HUES6 (cell line): ENCODE measurements around the gene PVALB.

Source experiments
- H3K27ac ChIP-seq: 2 replicates; pipeline ENCODE4 v1.7.0; 2013; ENCODE audit warnings: low read depth, mild to moderate bottlenecking, low read length, inconsistent platforms
- H3K27me3 ChIP-seq: 2 replicates; pipeline ENCODE4 v1.6.1; 2013; ENCODE audit warnings: low read length; ENCODE audit not compliant: control insufficient read depth, insufficient read depth
- H3K36me3 ChIP-seq: 2 replicates; pipeline ENCODE4 v1.6.1; 2013; ENCODE audit warnings: low read length; ENCODE audit not compliant: control insufficient read depth, insufficient read depth
- H3K4me1 ChIP-seq: 2 replicates; pipeline ENCODE4 v1.6.1; 2013; ENCODE audit warnings: low read length; ENCODE audit not compliant: control insufficient read depth, insufficient read depth
- H3K4me3 ChIP-seq: 2 replicates; pipeline ENCODE4 v1.5.1; 2013; ENCODE audit warnings: low read depth, low read length
- H3K9ac ChIP-seq: one replicate; pipeline ENCODE4 v1.6.1; 2013; ENCODE audit warnings: mild to moderate bottlenecking, low read length
- H3K9me3 ChIP-seq: 2 replicates; pipeline ENCODE4 v1.6.1; 2013; ENCODE audit warnings: low read depth, low read length; ENCODE audit not compliant: control insufficient read depth, insufficient read depth

Gene PVALB

GRCh38 chr22:36753916-36754315 lies 62.9 kb downstream of the PVALB start:
- Histone ChIP-seq H3K27ac (no peak overlapping the region), H3K4me1 (no peaks in the 10 kb centered on the region), H3K36me3 (no peaks in the 10 kb centered on the region), H3K9me3 (no peaks in the 10 kb centered on the region), H3K4me3 (no peak overlapping the region), H3K27me3 (peaks cover 23% of the 10 kb centered on the region), H3K9ac (no peak overlapping the region)

GRCh38 chr22:36753120-36753802 lies 63.6 kb downstream of the PVALB start:
- H3K4me3 ChIP-seq = no peak overlapping the region
- H3K27me3 ChIP-seq = peaks cover 23% of the 10 kb centered on the region
- no peak overlapping the region for H3K27ac ChIP-seq
- H3K9me3 ChIP-seq = no peaks in the 10 kb centered on the region
- no peaks in the 10 kb centered on the region for H3K36me3 ChIP-seq
- no peaks in the 10 kb centered on the region for H3K4me1 ChIP-seq
- no peak overlapping the region for H3K9ac ChIP-seq
